CD4-positive, alpha-beta T cell treated with Interleukin-17A for 4 hours (primary cell): ENCODE data around the gene RETREG3.
A peak's percentile ranks its signal among the peaks of the same experiment; 100 is the strongest.
"Not testable (repeated sequence)": the region's sequence is repeated elsewhere in the genome, so short reads cannot be mapped to it uniquely, and the experiment has no call there.

Experiments
- DNase-seq: peaks from one replicate; pipeline ENCODE4 v3.0.0-alpha.2; 2020; ENCODE audit warnings: mixed read lengths

The RETREG3 gene

DNA sequence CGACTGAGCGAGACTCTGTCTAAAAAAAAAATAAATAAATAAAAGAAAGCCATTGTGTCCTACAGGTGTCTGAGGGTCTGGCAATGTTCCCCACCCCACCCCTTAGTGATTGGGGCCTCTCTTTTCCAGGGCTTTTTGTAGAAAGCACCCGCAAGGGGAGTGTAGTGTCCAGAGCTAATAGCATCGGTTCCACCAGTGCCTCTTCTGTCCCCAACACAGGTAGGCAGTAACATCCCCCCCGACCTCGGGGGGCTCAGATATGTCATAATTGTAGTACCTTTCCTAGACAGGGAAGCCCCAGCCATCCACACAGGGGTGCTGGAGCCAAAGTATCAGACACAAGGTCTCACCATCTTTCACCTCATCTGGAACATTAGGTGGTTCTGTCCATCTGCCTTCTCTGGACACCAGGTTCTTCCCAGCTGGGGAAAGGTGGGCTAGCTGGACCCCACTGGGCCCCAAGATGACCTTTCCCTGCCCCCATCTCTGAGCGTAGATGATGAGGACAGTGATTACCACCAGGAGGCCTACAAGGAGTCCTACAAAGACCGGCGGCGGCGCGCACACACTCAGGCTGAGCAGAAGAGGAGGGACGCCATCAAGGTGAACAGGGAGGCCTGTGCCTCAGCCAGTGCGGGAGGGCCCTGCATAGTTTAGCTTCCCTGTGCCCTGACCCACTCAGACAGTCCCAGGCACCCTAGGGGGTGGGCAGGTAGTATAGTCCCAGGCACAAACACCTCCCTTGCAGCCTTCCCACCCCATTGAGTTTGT is 40.6 kb downstream of the RETREG3 start:
- DNase-seq, result no peak

DNA sequence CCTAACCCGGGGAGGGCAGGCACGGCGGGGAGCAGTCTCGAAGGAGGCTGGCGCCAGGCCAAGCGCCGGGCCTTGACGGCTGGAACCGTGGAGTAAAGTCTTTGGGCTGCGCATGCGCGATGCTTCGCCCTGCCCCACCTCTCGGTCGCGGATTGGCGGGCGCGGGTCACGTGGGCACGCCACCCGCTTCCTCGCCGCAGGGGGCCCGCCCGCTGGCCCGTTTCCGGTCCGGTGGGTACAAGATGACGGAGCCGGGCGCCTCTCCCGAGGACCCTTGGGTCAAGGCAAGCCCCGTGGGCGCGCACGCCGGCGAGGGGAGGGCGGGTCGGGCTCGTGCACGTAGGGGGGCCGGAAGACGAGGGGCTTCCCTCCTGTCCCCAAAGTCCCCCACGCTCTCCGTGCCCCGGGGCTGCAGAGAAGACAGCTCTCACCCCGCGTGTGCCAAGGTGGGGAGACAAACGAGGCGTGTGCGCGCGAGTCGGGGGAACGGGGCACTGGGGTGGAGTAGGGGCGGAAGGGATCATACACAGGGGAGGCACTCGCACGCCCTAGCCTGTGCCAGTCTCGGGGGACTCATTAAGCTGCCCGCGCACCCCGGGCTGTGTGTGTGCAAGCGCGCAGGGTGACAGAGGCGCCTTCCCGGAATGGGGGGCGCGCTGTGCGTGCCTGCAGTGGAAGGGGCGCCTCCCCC is 42.1 kb downstream of the RETREG3 start, which contains the start of gene MLX:
Gene MLX, plus strand, starts transcription at position 218 of the 691 bp plus-strand sequence. Its CDS starts 25 bp downstream, at position 243.
- peak; percentile 94 for DNase-seq

- no peak for DNase-seq
Measured at GRCh38 chr17:42566215-42566882, 42.8 kb downstream of the RETREG3 start.

- no peak for DNase-seq
Measured at GRCh38 chr17:42565523-42566214, 43.5 kb downstream of the RETREG3 start.

DNA sequence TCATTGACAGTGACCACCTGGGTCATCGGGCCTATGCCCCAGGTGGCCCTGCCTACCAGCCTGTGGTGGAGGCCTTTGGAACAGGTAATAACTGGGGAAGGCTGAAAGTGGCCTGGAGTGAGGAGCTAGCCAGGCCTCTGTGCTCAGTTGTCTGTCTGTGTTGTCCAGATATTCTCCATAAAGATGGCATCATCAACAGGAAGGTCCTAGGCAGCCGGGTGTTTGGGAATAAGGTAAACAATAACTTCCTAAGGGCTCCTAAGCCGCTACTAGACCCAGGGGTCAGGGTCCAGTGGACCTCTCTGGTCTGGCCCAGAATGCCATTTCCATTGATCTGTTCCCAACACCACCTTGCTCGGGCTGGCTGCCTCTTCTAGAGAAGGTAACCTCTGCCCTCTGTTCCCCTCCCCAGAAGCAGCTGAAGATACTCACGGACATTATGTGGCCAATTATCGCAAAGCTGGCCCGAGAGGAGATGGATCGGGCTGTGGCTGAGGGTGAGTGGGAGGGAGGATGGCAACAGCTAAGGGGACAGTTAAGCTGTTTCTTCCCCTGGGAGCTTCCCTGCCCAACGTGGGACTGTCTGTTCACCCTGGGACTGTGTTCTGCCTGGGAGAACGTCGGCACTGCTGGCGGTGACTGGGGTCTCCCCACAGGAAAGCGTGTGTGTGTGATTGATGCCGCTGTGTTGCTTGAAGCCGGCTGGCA is 44.2 kb downstream of the RETREG3 start:
- no peak for DNase-seq

DNA sequence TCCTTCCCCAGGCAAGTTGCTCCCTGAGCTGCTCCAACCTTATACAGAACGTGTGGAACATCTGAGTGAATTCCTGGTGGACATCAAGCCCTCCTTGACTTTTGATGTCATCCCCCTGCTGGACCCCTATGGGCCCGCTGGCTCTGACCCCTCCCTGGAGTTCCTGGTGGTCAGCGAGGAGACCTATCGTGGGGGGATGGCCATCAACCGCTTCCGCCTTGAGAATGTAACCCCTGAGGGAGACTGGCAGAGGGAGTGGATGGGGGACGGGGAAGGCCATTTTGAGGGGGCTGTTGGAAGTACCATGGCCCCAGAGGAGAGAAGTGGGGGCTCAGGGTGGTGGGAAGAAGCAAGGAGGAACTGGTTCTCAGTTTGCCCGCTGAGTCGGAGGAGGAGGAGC is 45.2 kb downstream of the RETREG3 start:
- no peak for DNase-seq

DNA sequence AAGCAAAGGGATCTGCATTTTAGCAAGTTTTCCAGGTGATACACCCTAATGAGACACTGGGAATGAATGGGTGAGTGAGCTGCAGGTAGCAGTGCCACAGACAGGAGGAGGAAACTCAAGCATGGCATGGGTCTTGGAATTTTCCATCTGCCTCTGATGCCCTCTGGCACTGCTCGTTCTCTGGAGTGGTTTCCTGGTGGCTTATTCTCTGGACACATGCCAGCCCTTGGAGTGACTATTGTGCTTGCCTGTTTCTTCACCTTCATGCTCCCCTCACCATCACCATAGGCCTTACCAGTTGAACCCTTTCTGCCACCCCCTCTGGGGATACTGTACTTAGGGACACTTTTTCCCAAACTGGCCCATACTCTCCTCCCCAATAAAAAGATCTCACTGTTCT is 45.6 kb downstream of the RETREG3 start:
- DNase-seq, result no peak

DNA sequence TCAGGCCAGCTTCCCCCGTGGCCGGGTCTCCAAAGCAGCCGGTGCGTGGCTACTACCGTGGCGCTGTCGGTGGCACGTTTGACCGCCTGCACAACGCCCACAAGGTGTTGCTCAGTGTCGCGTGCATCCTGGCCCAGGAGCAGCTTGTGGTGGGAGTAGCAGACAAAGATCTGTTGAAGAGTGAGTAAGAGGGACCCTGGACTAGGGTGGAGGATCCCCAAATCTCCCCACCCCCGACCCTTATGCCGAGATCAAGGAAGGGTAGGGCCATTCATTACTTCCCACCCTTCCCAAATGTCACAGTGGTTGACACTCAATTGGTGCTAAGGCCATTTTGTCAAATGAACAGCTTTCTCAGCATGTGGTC is 46.0 kb downstream of the RETREG3 start:
- DNase-seq, result no peak

GRCh38 chr17:42562388-42563142 is 46.6 kb downstream of the RETREG3 start:
- DNase-seq, result no peak

GRCh38 chr17:42561897-42562387 is 47.2 kb downstream of the RETREG3 start, which contains the start of gene COASY:
Gene COASY, plus strand, starts transcription at chr17:42562148. Its CDS starts 475 bp downstream, at chr17:42562623.
- DNase-seq, result peak; percentile 92

- DNase-seq, result no peak
Measured at GRCh38 chr17:42560246-42560645, 48.9 kb downstream of the RETREG3 start.

GRCh38 chr17:42559075-42559474 is 50.1 kb downstream of the RETREG3 start:
- DNase-seq, result no peak

DNA sequence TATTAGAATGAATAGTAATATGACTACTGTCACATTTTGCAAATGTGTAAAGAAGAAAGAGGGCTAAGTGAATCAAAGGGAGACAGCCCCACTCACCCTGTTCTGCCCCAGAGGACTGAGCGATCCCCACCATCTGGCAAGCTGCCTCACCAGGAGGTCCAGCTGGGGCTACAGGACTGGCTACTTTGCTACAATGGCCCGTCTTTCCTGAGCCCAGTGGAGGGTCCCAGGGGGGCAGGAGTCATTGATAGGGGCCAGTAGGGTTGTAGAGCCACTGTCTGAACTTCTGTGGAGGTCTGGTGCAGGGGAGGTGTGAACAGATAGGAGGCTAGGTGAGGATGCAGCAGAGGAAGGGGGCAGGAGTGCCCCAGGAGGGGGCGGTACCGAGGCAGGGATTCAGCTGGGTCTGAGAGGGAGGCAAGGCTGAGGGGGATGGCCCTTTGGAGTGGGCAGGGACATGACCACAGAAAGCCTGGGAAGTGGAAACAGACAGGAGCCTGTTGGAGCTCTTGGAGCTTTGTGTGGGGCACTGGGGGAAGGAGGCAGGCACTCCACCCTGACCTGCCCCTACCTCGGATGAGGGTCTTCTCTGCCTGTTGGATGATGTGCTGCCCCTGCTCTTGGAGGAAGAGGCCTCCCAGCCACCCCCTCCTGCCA is 53.1 kb downstream of the RETREG3 start:
- DNase-seq, result not testable (repeated sequence)

DNA sequence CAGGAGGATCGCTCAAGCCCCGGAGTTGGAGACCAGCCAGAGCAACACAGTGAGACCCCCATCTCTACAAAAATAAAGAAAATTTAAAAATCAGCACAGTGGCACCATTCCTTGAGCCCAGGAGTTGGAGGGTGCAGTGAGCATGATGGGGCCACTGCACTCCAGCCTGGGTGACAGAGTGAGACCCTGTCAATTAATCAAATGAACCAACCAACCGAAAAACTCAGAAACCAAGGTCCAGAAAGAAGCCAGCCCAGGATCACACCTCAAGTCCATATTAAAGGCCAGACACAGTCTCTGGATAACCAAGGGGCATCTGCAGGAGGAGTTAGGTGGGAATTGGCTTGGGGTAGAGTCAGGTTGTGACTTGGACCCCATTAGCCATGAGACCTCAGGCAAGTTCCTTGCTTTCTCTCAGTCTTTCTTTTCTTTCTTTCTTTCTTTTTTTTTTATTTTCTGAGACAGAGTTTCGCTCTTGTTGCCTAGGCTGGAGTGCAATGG is 54.0 kb downstream of the RETREG3 start:
- no peak for DNase-seq

DNA sequence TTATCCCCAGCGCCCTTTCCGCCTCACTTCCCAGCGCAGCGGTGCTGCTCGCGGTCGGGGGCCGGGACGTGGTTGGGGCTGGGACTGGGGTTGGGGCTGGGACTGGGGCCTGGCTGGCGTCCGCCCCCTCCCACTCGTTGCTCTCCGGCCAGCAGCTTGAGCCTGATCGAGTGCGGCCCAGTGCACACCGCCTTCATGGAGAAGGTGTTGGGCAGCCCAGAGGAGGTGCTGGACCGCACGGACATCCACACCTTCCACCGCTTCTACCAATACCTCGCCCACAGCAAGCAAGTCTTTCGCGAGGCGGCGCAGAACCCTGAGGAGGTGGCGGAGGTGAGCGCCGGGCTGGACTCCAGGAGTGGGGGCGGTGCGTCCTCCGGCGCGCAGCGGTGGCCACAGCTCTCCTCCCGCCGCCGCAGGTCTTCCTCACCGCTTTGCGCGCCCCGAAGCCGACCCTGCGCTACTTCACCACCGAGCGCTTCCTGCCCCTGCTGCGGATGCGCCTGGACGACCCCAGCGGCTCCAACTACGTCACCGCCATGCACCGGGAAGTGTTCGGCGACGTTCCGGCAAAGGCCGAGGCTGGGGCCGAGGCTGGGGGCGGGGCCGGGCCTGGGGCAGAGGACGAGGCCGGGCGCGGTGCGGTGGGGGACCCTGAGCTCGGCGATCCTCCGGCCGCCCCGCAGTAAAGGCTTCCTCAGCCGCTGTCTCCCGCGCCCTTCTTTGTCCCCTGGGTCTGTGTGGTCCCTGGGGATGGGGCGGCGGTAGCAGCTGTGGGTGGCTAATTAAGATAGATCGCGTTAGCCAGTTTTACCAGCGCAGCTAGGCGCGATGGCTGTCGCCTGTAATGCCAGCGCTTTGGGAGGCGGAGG is 54.7 kb downstream of the RETREG3 start:
- peak; percentile 85 for DNase-seq

GRCh38 chr17:42553866-42554249 is 55.3 kb downstream of the RETREG3 start:
- DNase-seq, result peak; percentile 21

DNA sequence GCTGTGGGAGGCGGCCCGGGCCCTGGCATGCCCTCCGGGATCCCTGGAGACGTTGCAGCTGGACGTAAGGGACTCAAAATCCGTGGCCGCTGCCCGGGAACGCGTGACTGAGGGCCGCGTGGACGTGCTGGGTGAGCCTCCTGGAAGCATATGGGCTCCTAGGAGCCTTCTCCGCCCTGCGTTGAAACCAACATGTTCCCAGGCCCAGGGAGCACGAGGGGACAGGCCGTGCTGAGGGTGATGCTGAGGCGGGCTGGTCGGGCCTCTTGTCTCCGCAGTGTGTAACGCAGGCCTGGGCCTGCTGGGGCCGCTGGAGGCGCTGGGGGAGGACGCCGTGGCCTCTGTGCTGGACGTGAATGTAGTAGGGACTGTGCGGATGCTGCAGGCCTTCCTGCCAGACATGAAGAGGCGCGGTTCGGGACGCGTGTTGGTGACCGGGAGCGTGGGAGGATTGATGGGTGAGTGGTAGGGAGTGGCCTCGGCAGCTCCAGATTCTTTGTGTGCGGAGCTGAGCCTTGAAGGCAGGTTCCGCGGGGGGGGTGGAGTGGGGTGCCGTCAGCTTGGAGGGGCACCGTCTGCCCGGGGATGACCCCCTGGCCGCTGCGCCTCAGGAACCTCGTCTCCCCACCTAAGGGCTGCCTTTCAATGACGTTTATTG is 55.9 kb downstream of the RETREG3 start:
- no peak for DNase-seq

- DNase-seq, result not testable (repeated sequence)
Measured at GRCh38 chr17:42552736-42553135, 56.4 kb downstream of the RETREG3 start, which contains the start of gene HSD17B1. Gene HSD17B1, plus strand, starts transcription at chr17:42552923. Its CDS starts 11 bp downstream, at chr17:42552934.
